HepG2 (cell line): Measurements from ENCODE around the gene RHBDL3. TPM values are rescaled to one million over a fixed set of nuclear protein-coding genes. Genes with fewer than 3 reads are reported as not detected.

Experiments used
- ATAC-seq: fragments of 200-7000 bp; cut with Tn5 transposase; 3 replicates; pipeline ENCODE4 v1.9.1; 2020; ENCODE audit warnings: mild to moderate bottlenecking, moderate library complexity
- BruUV-seq: library from RNA; stranded (reverse); fragments of 400-500 nt; replicated peaks from 2 replicates; lab custom pipeline; 2021; lab: Mats Ljungman, UMichigan
- CTCF ChIA-PET: fragments of 300-600 bp; formaldehyde crosslinking; extraction: SDS; loops from one replicate; lab custom pipeline; 2021; ENCODE audit warnings: low total read pairs, inconsistent platforms, low intra/inter-chr PET ratio; lab: Yijun Ruan, JAX
- POLR2A ChIA-PET: fragments of 350-600 bp; sonication (Branson Sonifier 250); formaldehyde crosslinking; loops from one replicate; lab custom pipeline; 2020; ENCODE audit warnings: antibody characterized with exemption, inconsistent platforms; lab: Yijun Ruan, JAX
- DNase-seq: peaks from one replicate; pipeline ENCODE4 v3.0.0-alpha.2; 2015; ENCODE audit warnings: low spot score
- FAIRE-seq: peaks from 3 replicates; lab custom pipeline; 2011; peaks lifted over from hg19 to GRCh38; lab: Jason Lieb, UNC
- H2AFZ ChIP-seq: one replicate; pipeline ENCODE4 v1.6.1; 2011; ENCODE audit warnings: low read length, inconsistent platforms
- H3K27ac ChIP-seq: fragments of 300-600 bp; 3 replicates; pipeline ENCODE4 v1.8.0; 2011; ENCODE audit warnings: mixed run types, mild to moderate bottlenecking, mixed read lengths, low read length, inconsistent platforms; ENCODE audit not compliant: insufficient read depth; ENCODE audit errors: extremely low read length
- H3K27me3 ChIP-seq, 2 experiments: fragments of 200-600 bp in 1 of 2; 2 replicates in 1 of 2; 3 replicates in 1 of 2; pipeline versions ENCODE4 v1.6.0 to v1.8.0; 2011; ENCODE audit warnings: low read length in 2 of 2, mild to moderate bottlenecking in 2 of 2, moderate library complexity in 2 of 2, inconsistent platforms in 1 of 2; ENCODE audit not compliant: insufficient read depth in 2 of 2, control insufficient read depth in 1 of 2
- H3K36me3 ChIP-seq, 2 experiments: fragments of 200-600 bp in 1 of 2; replicated peaks in 1 of 2; 2 replicates in 1 of 2; 3 replicates in 1 of 2; pipeline versions ENCODE4 v1.5.1 to v1.8.0; 2011; ENCODE audit warnings: low read length in 2 of 2, inconsistent platforms in 1 of 2; ENCODE audit not compliant: insufficient read depth in 2 of 2, control insufficient read depth in 1 of 2
- H3K4me1 ChIP-seq: 2 replicates; pipeline ENCODE4 v1.5.1; 2012; ENCODE audit warnings: low read length, inconsistent platforms; ENCODE audit not compliant: insufficient read depth
- H3K4me2 ChIP-seq: 2 replicates; pipeline ENCODE4 v1.6.0; 2011; ENCODE audit warnings: low read depth, low read length, inconsistent platforms
- H3K4me3 ChIP-seq, 3 experiments: fragments of 200-600 bp in 1 of 3; sonication (generic), shearing (Covaris generic) in 1 of 3; replicated peaks in 1 of 3; 2 replicates each; pipeline ENCODE4 v1.5.1; 2011 to 2016; ENCODE audit warnings: low read length in 3 of 3, inconsistent platforms in 2 of 3, low read depth in 2 of 3, mild to moderate bottlenecking in 2 of 3, control low read depth in 1 of 3, mixed read lengths in 1 of 3; ENCODE audit not compliant: insufficient read depth in 1 of 3
- H3K79me2 ChIP-seq: one replicate; pipeline ENCODE4 v1.6.1; 2011; ENCODE audit warnings: low read length, inconsistent platforms; ENCODE audit not compliant: insufficient read depth
- H3K9ac ChIP-seq: 2 replicates; pipeline ENCODE4 v1.6.0; 2011; ENCODE audit warnings: mild to moderate bottlenecking, low read depth, low read length, inconsistent platforms; ENCODE audit not compliant: insufficient read depth
- H3K9me3 ChIP-seq: 2 replicates; pipeline ENCODE4 v1.5.1; 2012; ENCODE audit warnings: mild to moderate bottlenecking, low read length
- H4K20me1 ChIP-seq: 2 replicates; pipeline ENCODE4 v1.6.0; 2011; ENCODE audit warnings: inconsistent platforms, mild to moderate bottlenecking, low read length, moderate library complexity; ENCODE audit not compliant: insufficient read depth
- ADNP ChIP-seq: sonication (generic); formaldehyde crosslinking; IDR thresholded peaks from 2 replicates; pipeline ENCODE4 v1.4.0; 2020; ENCODE audit warnings: missing genetic modification reagents
- ATF2 ChIP-seq: sonication (generic); formaldehyde crosslinking; IDR thresholded peaks from 2 replicates; pipeline ENCODE4 v1.4.0; 2020; ENCODE audit warnings: missing genetic modification reagents
- DMTF1 ChIP-seq: sonication (generic); formaldehyde crosslinking; IDR thresholded peaks from 2 replicates; pipeline ENCODE4 v1.4.0; 2020; ENCODE audit warnings: mild to moderate bottlenecking, missing genetic modification reagents
- EED ChIP-seq: sonication (generic); formaldehyde crosslinking; IDR thresholded peaks from 2 replicates; pipeline ENCODE4 v1.5.0; 2020; ENCODE audit warnings: mild to moderate bottlenecking, missing genetic modification reagents
- HIVEP1 ChIP-seq: sonication (generic); formaldehyde crosslinking; IDR thresholded peaks from 2 replicates; pipeline ENCODE4 v1.4.0; 2020; ENCODE audit warnings: mild to moderate bottlenecking, missing genetic modification reagents
- IRX3 ChIP-seq: sonication (generic); formaldehyde crosslinking; IDR thresholded peaks from 2 replicates; pipeline ENCODE4 v1.8.1; 2023; ENCODE audit warnings: mild to moderate bottlenecking, low read depth, missing genetic modification reagents, borderline replicate concordance
- MTF1 ChIP-seq: sonication (generic); formaldehyde crosslinking; IDR thresholded peaks from 2 replicates; pipeline ENCODE4 v1.5.0; 2020; ENCODE audit warnings: missing genetic modification reagents
- MXD4 ChIP-seq: IDR thresholded peaks from 2 replicates; pipeline ENCODE4 v1.6.1; 2016; ENCODE audit warnings: mild to moderate bottlenecking, missing biosample characterization, missing genetic modification reagents
- SMYD3 ChIP-seq: sonication (generic); formaldehyde crosslinking; IDR thresholded peaks from 2 replicates; pipeline ENCODE4 v1.8.1; 2023; ENCODE audit warnings: mild to moderate bottlenecking, missing genetic modification reagents
- TMF1 ChIP-seq: sonication (generic); formaldehyde crosslinking; IDR thresholded peaks from 2 replicates; pipeline ENCODE4 v1.8.1; 2022; ENCODE audit warnings: low read depth, missing genetic modification reagents
- ZKSCAN8 ChIP-seq: IDR thresholded peaks from 2 replicates; pipeline ENCODE4 v1.6.1; 2016; ENCODE audit warnings: borderline replicate concordance, missing genetic modification reagents, missing compliant biosample characterization
- ZNF337 ChIP-seq: sonication (generic); formaldehyde crosslinking; IDR thresholded peaks from 2 replicates; pipeline ENCODE4 v1.5.1; 2020; ENCODE audit warnings: missing genetic modification reagents, low read depth, mild to moderate bottlenecking, borderline replicate concordance
- ZNF646 ChIP-seq: sonication (generic); formaldehyde crosslinking; IDR thresholded peaks from 2 replicates; pipeline ENCODE4 v1.9.0; 2021; ENCODE audit warnings: mild to moderate bottlenecking, missing genetic modification reagents
- ZZZ3 ChIP-seq: sonication (generic); formaldehyde crosslinking; IDR thresholded peaks from 2 replicates; pipeline ENCODE4 v1.4.0; 2020; ENCODE audit warnings: missing genetic modification reagents, mild to moderate bottlenecking, borderline replicate concordance
- WGBS: methylation state at CpG from one replicate; pipeline ENCODE4 v1.1.6; 2017; ENCODE audit warnings: low lambda C conversion rate; 5-methylcytosine and 5-hydroxymethylcytosine counted together
- in situ Hi-C: cut with HindIII; loops from 2 replicates; pipeline ENCODE4 v1.10.0; 2017; ENCODE audit warnings: low pct_unique_long_range_greater_than_20kb; ENCODE audit not compliant: extremely low pct_ligation_motif_present
- intact Hi-C: fragments of 100-400 bp; cut with micrococcal nuclease; formaldehyde crosslinking; loops from one replicate; pipeline ENCODE4 v1.10.0; 2022; ENCODE audit not compliant: unreplicated experiment
- polyA plus RNA-seq, 8 experiments: library from polyadenylated mRNA; depleted of rRNA in 3 of 8; stranded (reverse) in 7 of 8; unstranded in 1 of 8; fragments of >200 nt; fragmentation: Illumina TruSeq in 4 of 8; extraction: Trizol in 4 of 8; gene quantifications; 2 replicates each; pipeline versions ENCODE4 v1.2.1 to v1.2.3, GENCODE V29; 2011 to 2016; ENCODE audit warnings: low read depth in 4 of 8, missing spikeins in 1 of 8, mixed read lengths in 1 of 8; ENCODE audit not compliant: insufficient read depth in 1 of 8
- total RNA-seq, 5 experiments: library from RNA; depleted of rRNA; stranded (reverse); fragments of >200 nt; fragmentation: Illumina TruSeq; extraction: Trizol; gene quantifications; 2 replicates each; pipeline ENCODE4 v1.2.3, GENCODE V29; 2016; ENCODE audit warnings: low read depth in 1 of 5

The RHBDL3 gene
- total and polyA plus RNA-seq, 2 of the 13 experiments (the other 11 are each of a cell fraction or from before 2014, with no cell fraction given), result 0.09 TPM; not detected in 1

GRCh38 chr17:32268734-32269288 is 3.2 kb downstream of the RHBDL3 start (continued):
- no peak for TF ChIP-seq ATF2 (CRISPR knock-in tag)
- TF ChIP-seq, all 625 proteins: peak for 0

GRCh38 chr17:32269377-32269776 is 3.7 kb downstream of the RHBDL3 start:
- no TSS peak for BruUV-seq
- WGBS, result 65% methylated on average over 10 of the region's 11 CpGs
- no peak overlapping the region for H3K27ac ChIP-seq
- intact Hi-C loops, result no loop called here
- DNase-seq (no peak), ATAC-seq (no peak), FAIRE-seq (no peak)
- H3K79me2 ChIP-seq, result no peaks in the 10 kb centered on the region
- H3K36me3 ChIP-seq, result no peaks in the 10 kb centered on the region
- ChIA-PET POLR2A (no interaction called here), CTCF (no interaction called here)
- no peaks in the 10 kb centered on the region for H3K9me3 ChIP-seq
- H3K4me2 ChIP-seq, result no peak overlapping the region
- H3K27me3 ChIP-seq, result peaks cover 16 to 63% of the 10 kb centered on the region in 2 experiments
- in situ Hi-C loops, result no loop called here
- H3K4me3 ChIP-seq, result no peak overlapping the region
- no peak overlapping the region for H2AFZ ChIP-seq
- H3K9ac ChIP-seq, result no peak overlapping the region
- H3K4me1 ChIP-seq, result peaks cover 23% of the 10 kb centered on the region
- TF ChIP-seq DMTF1 (CRISPR knock-in tag), result no peak
- TF ChIP-seq MXD4 (CRISPR knock-in tag), result no peak
- TF ChIP-seq ZNF337 (CRISPR knock-in tag), result no peak
- TF ChIP-seq ZKSCAN8 (CRISPR knock-in tag), result no peak
- no peak for TF ChIP-seq IRX3 (CRISPR knock-in tag)
- TF ChIP-seq EED (CRISPR knock-in tag), result no peak
- no peak for TF ChIP-seq ADNP
- no peak for TF ChIP-seq TMF1
- no peak for TF ChIP-seq SMYD3
- TF ChIP-seq MTF1 (CRISPR knock-in tag), result no peak
- TF ChIP-seq HIVEP1 (CRISPR knock-in tag), result no peak
- TF ChIP-seq ZNF646 (CRISPR knock-in tag), result no peak
- TF ChIP-seq ZZZ3 (CRISPR knock-in tag), result no peak
- no peaks in the 10 kb centered on the region for H4K20me1 ChIP-seq
